HG03139 (cell line): ENCODE data around the gene PCDHGB3.
"Not testable (repeated sequence)": the region's sequence is repeated elsewhere in the genome, so short reads cannot be mapped to it uniquely, and the experiment has no call there.

ENCODE experiments used
- ATAC-seq: cut with Tn5 transposase; IDR thresholded peaks from one replicate; pipeline ENCODE4 v1.9.1; 2021; ENCODE audit not compliant: unreplicated experiment

PCDHGB3 gene

DNA sequence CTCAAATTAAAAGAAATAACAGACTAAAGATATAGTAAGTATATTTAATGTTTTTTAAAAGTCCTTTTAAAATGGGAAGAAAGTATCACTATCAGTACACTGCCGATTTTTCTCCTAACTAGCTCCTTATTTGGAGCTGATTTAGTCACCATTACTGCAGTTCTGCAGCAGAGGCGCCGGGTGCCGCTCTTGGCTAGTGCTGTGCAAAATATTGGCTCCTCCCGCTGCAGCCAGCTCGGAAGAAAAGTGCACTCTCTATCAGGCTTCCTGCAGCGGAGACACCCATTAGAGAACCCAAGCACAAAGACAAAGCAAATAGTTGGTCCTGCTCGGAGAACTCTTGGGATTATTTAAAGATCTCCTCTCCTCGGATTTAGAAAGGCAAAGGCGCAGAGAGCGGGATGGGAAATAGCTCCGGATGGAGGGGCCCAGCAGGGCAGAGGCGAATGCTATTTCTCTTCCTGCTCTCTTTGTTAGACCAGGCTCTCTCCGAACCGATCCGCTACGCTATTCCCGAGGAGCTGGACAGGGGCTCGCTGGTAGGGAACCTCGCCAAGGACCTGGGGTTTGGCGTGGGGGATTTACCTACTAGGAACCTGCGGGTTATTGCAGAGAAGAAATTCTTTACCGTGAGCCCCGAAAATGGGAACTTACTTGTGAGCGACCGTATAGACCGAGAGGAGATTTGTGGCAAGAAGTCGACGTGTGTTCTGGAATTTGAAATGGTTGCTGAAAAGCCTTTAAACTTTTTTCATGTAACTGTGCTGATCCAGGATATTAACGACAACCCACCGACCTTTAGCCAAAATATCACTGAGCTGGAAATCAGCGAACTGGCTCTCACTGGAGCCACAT is at the start of gene PCDHGB3:
Gene PCDHGB3 (plus strand): TSS at position 249 of the 855 bp plus-strand sequence. CDS start 153 bp downstream, at position 402.
- ATAC-seq = peak; percentile 86

DNA sequence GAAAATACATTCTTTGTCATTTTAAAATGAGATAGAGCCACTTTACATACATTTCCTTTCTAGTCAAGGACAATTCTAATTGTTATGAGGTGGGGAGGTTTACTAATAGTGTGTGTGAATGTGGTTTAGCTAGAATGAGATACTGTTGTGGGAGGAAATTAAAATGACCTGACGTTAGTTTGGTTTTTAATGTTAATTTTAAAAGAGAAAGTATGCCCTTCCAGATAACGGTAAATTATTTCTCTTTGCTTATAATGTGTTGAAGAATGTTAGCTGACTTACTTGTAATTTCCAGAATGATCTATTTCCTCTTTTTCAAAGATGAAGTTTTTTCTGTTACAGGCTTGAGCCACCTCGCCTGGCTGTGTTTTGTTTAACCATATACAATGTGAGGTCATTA is 47.8 kb upstream of the PCDHGB3 start:
- no peak for ATAC-seq

DNA sequence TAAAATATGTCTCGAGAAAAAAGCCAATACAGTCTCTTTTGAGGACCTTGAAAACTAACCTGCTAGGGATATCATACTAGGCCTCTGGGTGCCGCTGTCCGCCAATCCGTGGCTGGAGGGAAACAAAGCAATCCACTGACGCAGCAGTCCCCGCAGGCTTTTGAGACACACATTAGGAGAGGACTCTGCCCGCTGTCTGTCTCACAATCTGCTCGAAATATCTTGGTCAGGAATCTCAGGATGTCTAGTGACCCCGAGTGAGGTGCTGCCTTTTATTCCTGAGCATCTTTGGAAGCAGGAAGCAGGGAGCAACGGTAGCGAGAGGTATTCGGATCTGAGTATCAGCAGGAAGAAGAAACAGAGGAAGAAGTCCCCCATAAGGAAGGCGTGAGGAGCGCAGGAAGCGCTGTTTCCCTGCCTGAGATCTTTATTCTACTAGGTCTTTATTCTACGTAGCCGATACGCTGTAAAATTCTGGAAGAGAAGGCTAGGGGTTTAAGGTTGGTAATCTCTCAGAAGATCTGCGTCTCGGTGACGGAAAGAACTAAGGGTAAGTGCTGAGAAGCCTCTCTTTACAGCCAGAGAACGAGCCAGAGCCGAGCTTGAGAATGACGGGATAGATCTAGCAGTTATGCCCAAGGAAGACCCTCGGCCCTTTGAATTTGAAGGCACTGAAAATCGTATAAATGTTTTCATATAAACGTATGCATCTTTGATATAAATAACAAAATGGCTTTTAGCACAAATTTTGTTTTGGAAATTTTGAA is 43.8 kb upstream of the PCDHGB3 start:
- peak; percentile 80 for ATAC-seq

GRCh38 chr5:141328231-141328630 is 41.8 kb upstream of the PCDHGB3 start:
- ATAC-seq = no peak

- ATAC-seq = no peak
These were observed 39.6 kb upstream of the PCDHGB3 start, which contains the start of gene PCDHGA1 for GRCh38 chr5:141330299-141331080. Gene PCDHGA1 (plus strand): TSS chr5:141330514.

GRCh38 chr5:141332571-141332970 is 37.5 kb upstream of the PCDHGB3 start:
- not testable (repeated sequence) for ATAC-seq

DNA sequence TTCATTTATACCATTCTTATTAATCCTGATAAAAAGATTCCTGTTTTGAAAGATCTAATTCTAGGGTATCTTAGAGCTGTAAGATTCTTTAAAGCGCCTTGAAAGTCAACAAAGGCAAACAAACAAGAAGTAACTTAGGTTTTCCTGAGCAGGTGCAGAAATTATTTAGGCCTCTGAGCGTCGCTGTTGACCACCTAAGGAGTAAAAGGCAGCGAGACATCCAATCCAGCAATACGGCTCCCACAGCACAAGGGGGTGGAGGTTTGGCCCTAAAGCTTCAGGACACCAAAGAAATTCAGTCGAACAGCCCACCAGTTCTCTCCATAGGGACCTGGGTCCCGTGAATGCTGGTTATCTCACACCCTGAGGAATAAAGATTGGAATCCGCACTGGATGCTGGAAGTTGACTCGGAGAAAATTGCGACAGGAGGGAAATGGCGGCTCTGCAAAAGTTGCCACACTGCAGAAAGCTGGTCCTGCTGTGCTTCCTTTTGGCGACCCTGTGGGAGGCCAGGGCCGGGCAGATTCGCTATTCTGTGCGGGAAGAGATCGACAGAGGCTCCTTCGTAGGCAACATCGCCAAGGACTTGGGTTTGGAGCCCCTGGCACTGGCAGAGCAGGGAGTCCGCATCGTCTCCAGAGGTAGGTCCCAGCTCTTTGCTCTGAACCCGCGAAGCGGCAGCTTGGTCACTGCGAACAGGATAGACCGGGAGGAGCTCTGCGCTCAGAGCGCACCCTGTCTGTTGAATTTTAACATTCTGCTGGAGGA is 31.3 kb upstream of the PCDHGB3 start, which contains the start of gene PCDHGA2:
Gene PCDHGA2 (plus strand): TSS at position 223 of the 769 bp plus-strand sequence.
- ATAC-seq = no peak

DNA sequence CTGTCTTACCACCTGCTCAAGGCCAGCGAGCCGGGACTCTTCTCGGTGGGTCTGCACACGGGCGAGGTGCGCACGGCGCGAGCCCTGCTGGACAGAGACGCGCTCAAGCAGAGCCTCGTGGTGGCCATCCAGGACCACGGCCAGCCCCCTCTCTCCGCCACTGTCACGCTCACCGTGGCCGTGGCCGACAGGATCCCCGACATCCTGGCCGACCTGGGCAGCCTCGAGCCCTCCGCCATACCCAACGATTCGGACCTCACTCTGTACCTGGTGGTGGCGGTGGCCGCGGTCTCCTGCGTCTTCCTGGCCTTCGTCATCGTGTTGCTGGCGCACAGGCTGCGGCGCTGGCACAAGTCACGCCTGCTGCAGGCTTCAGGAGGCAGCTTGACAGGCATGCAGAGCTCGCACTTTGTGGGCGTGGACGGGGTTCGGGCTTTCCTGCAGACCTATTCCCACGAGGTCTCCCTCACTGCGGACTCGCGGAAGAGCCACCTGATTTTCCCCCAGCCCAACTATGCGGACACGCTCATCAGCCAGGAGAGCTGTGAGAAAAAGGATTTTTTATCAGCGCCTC is 29.2 kb upstream of the PCDHGB3 start:
- not testable (repeated sequence) for ATAC-seq

GRCh38 chr5:141342773-141343172 is 27.3 kb upstream of the PCDHGB3 start:
- ATAC-seq = no peak

DNA sequence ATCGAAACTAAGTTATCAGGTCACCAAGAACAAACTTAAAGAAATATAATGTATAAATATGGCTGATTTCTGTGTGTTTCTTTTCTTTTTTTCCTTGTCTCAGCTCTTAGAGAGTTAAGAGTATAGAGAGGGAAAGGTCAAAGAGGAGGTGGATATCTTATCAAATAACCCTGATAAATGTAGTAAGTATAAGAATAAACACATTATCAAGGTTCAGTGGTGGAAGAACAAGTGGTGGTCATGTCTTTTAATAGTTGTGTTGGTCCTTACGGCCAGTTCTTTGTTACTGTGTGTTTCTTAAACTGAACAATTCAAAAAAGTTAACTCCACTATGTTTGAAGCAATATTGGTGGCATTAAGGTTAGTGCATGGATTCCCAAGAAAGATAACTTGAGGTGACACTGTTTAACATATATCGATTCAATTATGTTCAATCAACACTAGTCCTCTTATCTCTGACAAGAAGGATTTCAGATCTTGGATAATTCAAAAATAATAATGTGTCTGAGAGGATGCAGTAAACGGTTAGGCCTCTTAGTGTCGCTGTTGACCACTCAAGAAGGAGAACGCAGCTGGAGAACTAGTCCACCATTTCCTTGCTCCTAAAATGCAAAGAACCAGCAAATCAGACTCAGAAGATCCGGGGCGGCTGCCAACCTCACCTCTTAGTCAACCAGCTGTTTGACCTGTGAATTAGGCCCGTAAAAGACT is 26.6 kb upstream of the PCDHGB3 start, which contains the start of gene PCDHGA3:
Gene PCDHGA3 (plus strand): TSS at position 588 of the 711 bp plus-strand sequence. CDS start 205 bp downstream, outside the sequence.
- ATAC-seq = no peak

DNA sequence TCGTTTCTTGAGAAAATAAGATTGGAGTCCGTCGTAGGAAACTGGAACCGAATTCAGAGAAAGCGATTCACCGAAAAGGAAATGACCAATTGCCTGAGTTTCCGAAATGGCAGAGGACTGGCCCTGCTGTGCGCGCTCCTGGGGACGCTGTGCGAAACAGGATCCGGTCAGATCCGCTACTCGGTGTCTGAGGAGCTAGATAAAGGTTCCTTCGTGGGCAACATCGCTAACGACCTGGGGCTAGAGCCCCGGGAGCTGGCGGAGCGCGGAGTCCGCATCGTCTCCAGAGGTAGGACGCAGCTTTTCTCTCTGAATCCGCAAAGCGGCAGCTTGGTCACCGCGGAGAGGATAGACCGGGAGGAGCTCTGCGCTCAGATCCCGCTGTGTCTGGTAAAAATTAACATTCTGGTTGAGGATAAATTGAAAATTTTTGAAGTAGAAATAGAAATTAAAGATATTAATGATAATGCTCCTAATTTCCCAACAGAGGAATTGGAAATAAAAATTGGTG is 26.0 kb upstream of the PCDHGB3 start:
- ATAC-seq = no peak

GRCh38 chr5:141345327-141345726 is 24.7 kb upstream of the PCDHGB3 start:
- ATAC-seq = no peak

DNA sequence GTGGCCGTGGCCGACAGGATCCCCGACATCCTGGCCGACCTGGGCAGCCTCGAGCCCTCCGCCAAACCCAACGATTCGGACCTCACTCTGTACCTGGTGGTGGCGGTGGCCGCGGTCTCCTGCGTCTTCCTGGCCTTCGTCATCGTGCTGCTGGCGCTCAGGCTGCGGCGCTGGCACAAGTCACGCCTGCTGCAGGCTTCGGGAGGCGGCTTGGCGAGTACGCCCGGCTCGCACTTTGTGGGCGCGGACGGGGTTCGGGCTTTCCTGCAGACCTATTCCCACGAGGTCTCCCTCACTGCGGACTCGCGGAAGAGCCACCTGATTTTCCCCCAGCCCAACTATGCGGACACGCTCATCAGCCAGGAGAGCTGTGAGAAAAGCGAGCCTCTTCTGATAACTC is 24.0 kb upstream of the PCDHGB3 start:
- ATAC-seq = not testable (repeated sequence)

DNA sequence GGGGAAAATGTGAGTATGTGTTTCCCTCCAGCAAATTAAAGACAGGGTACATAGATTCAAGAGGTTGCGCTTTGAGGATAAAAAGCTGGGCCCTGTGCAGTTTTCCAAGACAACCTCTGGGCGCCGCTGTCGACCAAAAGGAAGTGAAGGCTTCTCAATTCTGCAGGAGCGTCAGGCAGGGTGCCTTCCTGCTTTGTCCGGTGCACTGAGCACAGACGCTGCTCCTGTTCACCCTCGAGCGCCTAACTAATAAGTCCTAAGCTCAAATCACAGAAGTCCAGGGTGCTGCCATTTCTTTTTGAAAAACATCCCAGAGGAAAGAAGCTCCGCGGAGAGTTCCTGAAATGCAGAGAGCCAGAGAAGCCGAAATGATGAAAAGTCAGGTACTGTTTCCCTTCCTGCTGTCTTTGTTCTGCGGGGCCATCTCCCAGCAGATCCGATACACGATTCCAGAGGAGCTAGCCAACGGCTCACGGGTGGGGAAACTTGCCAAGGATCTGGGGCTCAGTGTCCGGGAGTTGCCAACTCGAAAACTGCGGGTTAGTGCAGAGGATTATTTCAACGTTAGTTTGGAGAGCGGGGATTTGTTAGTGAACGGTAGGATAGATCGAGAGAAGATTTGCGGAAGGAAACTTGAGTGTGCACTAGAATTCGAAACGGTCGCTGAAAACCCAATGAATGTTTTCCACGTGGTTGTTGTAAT is 20.0 kb upstream of the PCDHGB3 start, which contains the start of gene PCDHGB1:
Gene PCDHGB1 (plus strand): TSS at position 183 of the 703 bp plus-strand sequence. CDS start 162 bp downstream, at position 345.
- ATAC-seq = no peak

DNA sequence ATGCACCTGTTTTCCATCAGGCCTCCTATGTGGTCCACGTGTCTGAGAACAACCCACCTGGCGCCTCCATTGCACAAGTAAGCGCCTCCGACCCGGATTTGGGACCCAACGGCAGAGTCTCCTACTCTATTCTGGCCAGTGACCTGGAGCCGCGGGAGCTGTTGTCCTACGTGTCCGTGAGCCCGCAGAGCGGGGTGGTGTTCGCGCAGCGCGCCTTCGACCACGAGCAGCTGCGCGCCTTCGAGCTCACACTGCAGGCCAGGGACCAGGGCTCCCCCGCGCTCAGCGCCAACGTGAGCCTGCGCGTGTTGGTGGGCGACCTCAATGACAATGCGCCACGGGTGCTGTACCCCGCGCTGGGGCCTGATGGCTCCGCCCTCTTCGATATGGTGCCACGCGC is 18.5 kb upstream of the PCDHGB3 start:
- no peak for ATAC-seq

DNA sequence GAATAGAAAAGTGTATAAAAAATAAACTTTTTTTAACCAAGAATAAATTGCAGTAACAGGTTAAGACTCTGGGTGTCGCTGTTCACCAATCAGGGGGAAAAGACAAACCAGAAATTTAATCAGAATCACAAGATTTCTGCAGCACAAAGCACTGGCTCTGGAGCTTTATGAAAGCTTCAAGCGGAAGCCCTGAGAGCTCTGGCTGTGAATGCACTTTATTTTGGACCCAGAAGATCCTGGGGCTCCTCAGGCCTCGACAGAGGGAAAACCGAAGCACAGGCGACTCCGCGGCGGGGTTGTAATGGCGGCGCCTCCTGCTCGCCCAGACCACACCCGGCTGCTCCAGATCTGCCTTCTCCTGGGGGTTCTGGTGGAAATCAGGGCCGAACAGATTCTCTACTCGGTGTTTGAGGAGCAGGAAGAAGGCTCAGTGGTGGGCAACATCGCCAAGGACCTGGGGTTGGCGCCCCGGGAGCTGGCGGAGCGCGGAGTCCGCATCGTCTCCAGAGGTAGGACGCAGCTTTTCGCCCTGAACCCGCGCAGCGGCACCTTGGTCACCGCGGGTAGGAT is 15.1 kb upstream of the PCDHGB3 start, which contains the start of gene PCDHGA4:
Gene PCDHGA4 (plus strand): TSS at position 122 of the 570 bp plus-strand sequence. CDS start 87 bp downstream, at position 209.
- ATAC-seq = no peak

- ATAC-seq = no peak
These were observed 14.4 kb upstream of the PCDHGB3 start for GRCh38 chr5:141355641-141356040.

DNA sequence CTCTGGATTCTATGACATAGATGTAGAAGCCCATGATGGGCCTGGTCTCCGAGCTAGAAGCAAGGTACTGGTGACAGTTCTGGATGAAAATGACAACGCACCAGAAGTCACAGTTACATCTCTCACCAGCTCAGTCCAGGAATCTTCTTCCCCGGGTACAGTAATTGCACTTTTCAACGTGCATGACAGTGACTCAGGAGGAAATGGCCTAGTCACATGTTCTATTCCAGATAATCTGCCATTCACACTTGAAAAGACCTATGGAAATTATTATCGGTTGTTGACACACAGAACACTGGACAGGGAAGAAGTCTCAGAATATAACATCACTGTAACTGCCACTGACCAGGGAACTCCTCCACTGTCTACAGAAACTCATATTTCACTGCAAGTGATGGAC is 13.9 kb upstream of the PCDHGB3 start:
- ATAC-seq = no peak
